HepG2 (cell line): ENCODE measurements around the gene GRID1. TPM values are rescaled to one million over a fixed set of nuclear protein-coding genes. Genes with fewer than 3 reads are reported as not detected.
A peak's percentile ranks its signal among the peaks of the same experiment; 100 is the strongest.

Source experiments
- FOXA1 ChIP-seq, 2 experiments: fragments of 450-650 bp in 1 of 2; sonication (generic) in 1 of 2; formaldehyde crosslinking in 1 of 2; IDR thresholded peaks; 2 replicates each; pipeline versions ENCODE4 v1.4.0 to v1.6.1; 2016 to 2020; ENCODE audit warnings: missing genetic modification reagents in 1 of 2
- HCFC1 ChIP-seq: fragments of 150-350 bp; IDR thresholded peaks from 2 replicates; pipeline ENCODE4 v1.6.1; 2014; ENCODE audit warnings: low read depth, low read length
- HNF4A ChIP-seq: sonication (generic); formaldehyde crosslinking; IDR thresholded peaks from 2 replicates; pipeline ENCODE4 v1.4.0; 2020; ENCODE audit warnings: missing genetic modification reagents
- HNF4G ChIP-seq, 2 experiments: sonication (generic) in 1 of 2; formaldehyde crosslinking in 1 of 2; IDR thresholded peaks; 2 replicates each; pipeline versions ENCODE4 v1.4.0 to v1.6.1; 2011 to 2020; ENCODE audit warnings: borderline replicate concordance in 2 of 2, low read depth in 2 of 2, mild to moderate bottlenecking in 2 of 2, low read length in 1 of 2, missing genetic modification reagents in 1 of 2, moderate library complexity in 1 of 2
- KDM5B ChIP-seq: sonication (generic); formaldehyde crosslinking; IDR thresholded peaks from 2 replicates; pipeline ENCODE4 v1.4.0; 2020; ENCODE audit warnings: missing genetic modification reagents, mild to moderate bottlenecking, borderline replicate concordance
- NR2F2 ChIP-seq: IDR thresholded peaks from 2 replicates; pipeline ENCODE4 v1.6.1; 2012; ENCODE audit warnings: low read depth, inconsistent platforms, borderline replicate concordance
- RNF2 ChIP-seq: fragments of 450-650 bp; conservative IDR thresholded peaks from 2 replicates; pipeline ENCODE4 v1.6.1; 2016; ENCODE audit warnings: low read depth
- TEAD3 ChIP-seq: optimal IDR thresholded peaks from 2 replicates; pipeline ENCODE3; 2016; ENCODE audit warnings: borderline replicate concordance
- ZNF20 ChIP-seq: sonication (generic); formaldehyde crosslinking; IDR thresholded peaks from 2 replicates; pipeline ENCODE4 v1.4.0; 2020; ENCODE audit warnings: mild to moderate bottlenecking, moderate library complexity, missing genetic modification reagents
- polyA plus RNA-seq, 8 experiments: library from polyadenylated mRNA; depleted of rRNA in 3 of 8; stranded (reverse) in 7 of 8; unstranded in 1 of 8; fragments of >200 nt; fragmentation: Illumina TruSeq in 4 of 8; extraction: Trizol in 4 of 8; gene quantifications; 2 replicates each; pipeline versions ENCODE4 v1.2.1 to v1.2.3, GENCODE V29; 2011 to 2016; ENCODE audit warnings: low read depth in 4 of 8, missing spikeins in 1 of 8, mixed read lengths in 1 of 8; ENCODE audit not compliant: insufficient read depth in 1 of 8
- total RNA-seq, 5 experiments: library from RNA; depleted of rRNA; stranded (reverse); fragments of >200 nt; fragmentation: Illumina TruSeq; extraction: Trizol; gene quantifications; 2 replicates each; pipeline ENCODE4 v1.2.3, GENCODE V29; 2016; ENCODE audit warnings: low read depth in 1 of 5
- TF ChIP-seq, protein P1 (sequence below): sonication (generic); formaldehyde crosslinking; IDR thresholded peaks from 2 replicates; pipeline ENCODE4 v1.5.0; 2020; ENCODE audit warnings: mild to moderate bottlenecking, missing genetic modification reagents, borderline replicate concordance
- TF ChIP-seq, protein P2 (sequence below): sonication (generic); formaldehyde crosslinking; conservative IDR thresholded peaks from 2 replicates; pipeline ENCODE4 v1.8.0; 2022; ENCODE audit warnings: mild to moderate bottlenecking, moderate library complexity, missing genetic modification reagents
- TF ChIP-seq, protein P3 (sequence below): sonication (generic); formaldehyde crosslinking; IDR thresholded peaks from 2 replicates; pipeline ENCODE4 v1.5.1; 2020; ENCODE audit warnings: mild to moderate bottlenecking, missing genetic modification reagents, moderate library complexity
- TF ChIP-seq, protein P4 (sequence below): sonication (generic); formaldehyde crosslinking; IDR thresholded peaks from 2 replicates; pipeline ENCODE4 v1.5.1; 2020; ENCODE audit warnings: missing genetic modification reagents, mild to moderate bottlenecking, borderline replicate concordance
- TF ChIP-seq, protein P5 (sequence below), 2 experiments: sonication (generic) in 1 of 2; formaldehyde crosslinking in 1 of 2; IDR thresholded peaks; 2 replicates each; pipeline versions ENCODE4 v1.6.1 to v1.9.0; 2014 to 2022; ENCODE audit warnings: antibody characterized with exemption in 1 of 2, borderline replicate concordance in 1 of 2, inconsistent platforms in 1 of 2, low read depth in 1 of 2, missing genetic modification reagents in 1 of 2

The GRID1 gene
- total and polyA plus RNA-seq, 2 of the 13 experiments (the other 11 are each of a cell fraction or from before 2014, with no cell fraction given), result 0.05 TPM; not detected in 1

DNA sequence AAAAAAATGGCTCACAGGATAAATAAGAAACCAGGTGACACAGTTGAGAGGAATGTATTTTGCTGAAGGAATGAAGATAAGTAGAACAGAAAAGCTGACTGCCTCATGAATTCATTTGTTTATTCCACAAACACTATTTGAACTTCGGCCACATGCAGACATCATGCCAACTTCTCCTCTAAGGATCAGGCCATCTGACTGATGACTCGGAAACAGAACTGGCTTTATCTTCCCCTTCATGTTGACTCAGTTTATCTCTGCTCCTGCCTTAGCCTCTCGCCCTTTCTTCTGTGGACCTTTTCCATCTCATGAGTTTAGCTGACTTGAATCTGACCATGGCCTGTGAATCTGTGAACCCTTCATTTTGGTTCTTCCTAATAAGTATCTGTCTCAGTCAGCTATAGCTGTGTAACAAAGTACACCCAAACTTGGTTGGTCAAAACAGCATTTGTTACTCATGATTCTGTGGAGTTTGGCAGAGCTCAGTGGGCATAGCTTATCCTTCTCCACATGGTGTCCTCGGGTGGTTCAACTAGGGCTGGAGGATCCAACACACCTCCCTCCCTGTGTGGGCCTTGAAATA lies 44.0 kb upstream of the GRID1 start (continued):
- TF ChIP-seq, protein P1, sequence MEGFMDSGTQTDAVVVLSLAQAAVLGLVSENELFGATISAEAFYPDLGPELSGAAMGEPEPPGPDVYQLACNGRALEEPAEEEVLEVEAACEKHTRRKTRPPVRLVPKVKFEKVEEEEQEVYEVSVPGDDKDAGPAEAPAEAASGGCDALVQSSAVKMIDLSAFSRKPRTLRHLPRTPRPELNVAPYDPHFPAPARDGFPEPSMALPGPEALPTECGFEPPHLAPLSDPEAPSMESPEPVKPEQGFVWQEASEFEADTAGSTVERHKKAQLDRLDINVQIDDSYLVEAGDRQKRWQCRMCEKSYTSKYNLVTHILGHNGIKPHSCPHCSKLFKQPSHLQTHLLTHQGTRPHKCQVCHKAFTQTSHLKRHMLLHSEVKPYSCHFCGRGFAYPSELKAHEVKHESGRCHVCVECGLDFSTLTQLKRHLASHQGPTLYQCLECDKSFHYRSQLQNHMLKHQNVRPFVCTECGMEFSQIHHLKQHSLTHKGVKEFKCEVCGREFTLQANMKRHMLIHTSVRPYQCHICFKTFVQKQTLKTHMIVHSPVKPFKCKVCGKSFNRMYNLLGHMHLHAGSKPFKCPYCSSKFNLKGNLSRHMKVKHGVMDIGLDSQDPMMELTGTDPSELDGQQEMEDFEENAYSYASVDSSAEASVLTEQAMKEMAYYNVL (CRISPR knock-in tag), result 0 out of 2 replicates have a peak, but pooled peaks have one; percentile 45
- TF ChIP-seq FOXA1 (IDR thresholded peaks at IDR 0.05) (peak; percentile 60), FOXA1 (CRISPR knock-in tag; IDR thresholded peaks at IDR 0.05) (no peak), HNF4A (peak; percentile 44; the same call in 1 of the 2 replicates), HCFC1 (no peak), HNF4G (IDR thresholded peaks at IDR 0.05; ENCODE audit: borderline replicate concordance, low read depth, low read length) (peak; percentile 9; the same call in 1 of the 2 replicates), HNF4G (CRISPR knock-in tag; IDR thresholded peaks at IDR 0.05; ENCODE audit: borderline replicate concordance, low read depth) (peak; percentile 46), ZNF20 (no peak), KDM5B (CRISPR knock-in tag) (no peak), TEAD3 (peak; percentile 72), NR2F2 (no peak), RNF2 (no peak)
- TF ChIP-seq, protein P2, sequence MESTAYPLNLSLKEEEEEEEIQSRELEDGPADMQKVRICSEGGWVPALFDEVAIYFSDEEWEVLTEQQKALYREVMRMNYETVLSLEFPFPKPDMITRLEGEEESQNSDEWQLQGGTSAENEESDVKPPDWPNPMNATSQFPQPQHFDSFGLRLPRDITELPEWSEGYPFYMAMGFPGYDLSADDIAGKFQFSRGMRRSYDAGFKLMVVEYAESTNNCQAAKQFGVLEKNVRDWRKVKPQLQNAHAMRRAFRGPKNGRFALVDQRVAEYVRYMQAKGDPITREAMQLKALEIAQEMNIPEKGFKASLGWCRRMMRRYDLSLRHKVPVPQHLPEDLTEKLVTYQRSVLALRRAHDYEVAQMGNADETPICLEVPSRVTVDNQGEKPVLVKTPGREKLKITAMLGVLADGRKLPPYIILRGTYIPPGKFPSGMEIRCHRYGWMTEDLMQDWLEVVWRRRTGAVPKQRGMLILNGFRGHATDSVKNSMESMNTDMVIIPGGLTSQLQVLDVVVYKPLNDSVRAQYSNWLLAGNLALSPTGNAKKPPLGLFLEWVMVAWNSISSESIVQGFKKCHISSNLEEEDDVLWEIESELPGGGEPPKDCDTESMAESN (CRISPR knock-in tag), result 0 out of 2 replicates have a peak, but pooled peaks have one; percentile 37
- TF ChIP-seq, protein P3, sequence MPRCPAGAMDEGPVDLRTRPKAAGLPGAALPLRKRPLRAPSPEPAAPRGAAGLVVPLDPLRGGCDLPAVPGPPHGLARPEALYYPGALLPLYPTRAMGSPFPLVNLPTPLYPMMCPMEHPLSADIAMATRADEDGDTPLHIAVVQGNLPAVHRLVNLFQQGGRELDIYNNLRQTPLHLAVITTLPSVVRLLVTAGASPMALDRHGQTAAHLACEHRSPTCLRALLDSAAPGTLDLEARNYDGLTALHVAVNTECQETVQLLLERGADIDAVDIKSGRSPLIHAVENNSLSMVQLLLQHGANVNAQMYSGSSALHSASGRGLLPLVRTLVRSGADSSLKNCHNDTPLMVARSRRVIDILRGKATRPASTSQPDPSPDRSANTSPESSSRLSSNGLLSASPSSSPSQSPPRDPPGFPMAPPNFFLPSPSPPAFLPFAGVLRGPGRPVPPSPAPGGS (CRISPR knock-in tag), result peak; percentile 52; the same call in 1 of the 2 replicates
- TF ChIP-seq, protein P4, sequence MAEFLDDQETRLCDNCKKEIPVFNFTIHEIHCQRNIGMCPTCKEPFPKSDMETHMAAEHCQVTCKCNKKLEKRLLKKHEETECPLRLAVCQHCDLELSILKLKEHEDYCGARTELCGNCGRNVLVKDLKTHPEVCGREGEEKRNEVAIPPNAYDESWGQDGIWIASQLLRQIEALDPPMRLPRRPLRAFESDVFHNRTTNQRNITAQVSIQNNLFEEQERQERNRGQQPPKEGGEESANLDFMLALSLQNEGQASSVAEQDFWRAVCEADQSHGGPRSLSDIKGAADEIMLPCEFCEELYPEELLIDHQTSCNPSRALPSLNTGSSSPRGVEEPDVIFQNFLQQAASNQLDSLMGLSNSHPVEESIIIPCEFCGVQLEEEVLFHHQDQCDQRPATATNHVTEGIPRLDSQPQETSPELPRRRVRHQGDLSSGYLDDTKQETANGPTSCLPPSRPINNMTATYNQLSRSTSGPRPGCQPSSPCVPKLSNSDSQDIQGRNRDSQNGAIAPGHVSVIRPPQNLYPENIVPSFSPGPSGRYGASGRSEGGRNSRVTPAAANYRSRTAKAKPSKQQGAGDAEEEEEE (CRISPR knock-in tag), result no peak
- TF ChIP-seq, protein P5, sequence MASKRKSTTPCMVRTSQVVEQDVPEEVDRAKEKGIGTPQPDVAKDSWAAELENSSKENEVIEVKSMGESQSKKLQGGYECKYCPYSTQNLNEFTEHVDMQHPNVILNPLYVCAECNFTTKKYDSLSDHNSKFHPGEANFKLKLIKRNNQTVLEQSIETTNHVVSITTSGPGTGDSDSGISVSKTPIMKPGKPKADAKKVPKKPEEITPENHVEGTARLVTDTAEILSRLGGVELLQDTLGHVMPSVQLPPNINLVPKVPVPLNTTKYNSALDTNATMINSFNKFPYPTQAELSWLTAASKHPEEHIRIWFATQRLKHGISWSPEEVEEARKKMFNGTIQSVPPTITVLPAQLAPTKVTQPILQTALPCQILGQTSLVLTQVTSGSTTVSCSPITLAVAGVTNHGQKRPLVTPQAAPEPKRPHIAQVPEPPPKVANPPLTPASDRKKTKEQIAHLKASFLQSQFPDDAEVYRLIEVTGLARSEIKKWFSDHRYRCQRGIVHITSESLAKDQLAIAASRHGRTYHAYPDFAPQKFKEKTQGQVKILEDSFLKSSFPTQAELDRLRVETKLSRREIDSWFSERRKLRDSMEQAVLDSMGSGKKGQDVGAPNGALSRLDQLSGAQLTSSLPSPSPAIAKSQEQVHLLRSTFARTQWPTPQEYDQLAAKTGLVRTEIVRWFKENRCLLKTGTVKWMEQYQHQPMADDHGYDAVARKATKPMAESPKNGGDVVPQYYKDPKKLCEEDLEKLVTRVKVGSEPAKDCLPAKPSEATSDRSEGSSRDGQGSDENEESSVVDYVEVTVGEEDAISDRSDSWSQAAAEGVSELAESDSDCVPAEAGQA (IDR thresholded peaks at IDR 0.05; ENCODE audit: low read depth), result no peak
- TF ChIP-seq, protein P5 (CRISPR knock-in tag; IDR thresholded peaks at IDR 0.05; ENCODE audit: borderline replicate concordance), result no peak
